ENCODE results near the gene TXLNB.

TXLNB gene

DNA sequence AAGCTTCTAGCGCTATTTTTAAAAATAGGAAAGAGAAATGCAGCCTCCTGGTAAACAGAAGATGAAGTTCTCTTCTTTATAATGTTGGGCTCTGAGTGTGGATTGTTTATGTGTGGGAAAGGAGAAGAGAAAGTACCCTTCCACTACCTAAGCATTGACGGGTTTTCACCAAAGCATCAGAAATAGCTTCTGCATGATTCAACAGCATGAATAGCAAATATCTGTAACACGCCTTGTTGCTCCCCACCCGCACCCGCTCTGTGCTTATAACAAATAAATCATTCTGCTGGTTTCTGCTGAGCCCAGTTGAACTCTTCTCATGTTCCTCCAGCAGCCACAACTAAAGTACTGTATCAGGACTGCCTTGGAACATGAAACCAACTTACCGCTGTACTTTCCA, 20.7 kb downstream of the TXLNB start:
- DNase-seq (ENCODE audit: low read depth) = peak; percentile 19

DNA sequence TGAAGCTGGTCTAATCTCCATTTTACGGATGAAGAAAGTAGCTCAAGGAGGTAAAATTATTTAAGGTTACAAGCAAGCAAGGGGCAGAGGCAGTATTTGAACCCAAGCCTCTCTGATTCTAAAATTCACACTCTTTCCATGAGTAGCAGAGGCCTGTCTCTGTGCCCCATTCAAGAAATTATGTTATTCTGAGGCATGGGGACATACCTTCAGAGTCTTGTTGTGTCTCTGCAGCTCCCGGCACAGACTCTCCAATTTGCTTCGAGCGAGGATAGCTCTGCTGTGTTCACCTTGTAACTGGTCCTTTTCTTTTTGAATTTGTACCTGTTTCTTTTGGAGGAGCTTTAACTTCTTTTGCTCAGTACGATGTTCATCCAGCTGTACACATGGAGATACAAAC, 21.5 kb downstream of the TXLNB start:
- no peak for DNase-seq (ENCODE audit: low read depth)

DNA sequence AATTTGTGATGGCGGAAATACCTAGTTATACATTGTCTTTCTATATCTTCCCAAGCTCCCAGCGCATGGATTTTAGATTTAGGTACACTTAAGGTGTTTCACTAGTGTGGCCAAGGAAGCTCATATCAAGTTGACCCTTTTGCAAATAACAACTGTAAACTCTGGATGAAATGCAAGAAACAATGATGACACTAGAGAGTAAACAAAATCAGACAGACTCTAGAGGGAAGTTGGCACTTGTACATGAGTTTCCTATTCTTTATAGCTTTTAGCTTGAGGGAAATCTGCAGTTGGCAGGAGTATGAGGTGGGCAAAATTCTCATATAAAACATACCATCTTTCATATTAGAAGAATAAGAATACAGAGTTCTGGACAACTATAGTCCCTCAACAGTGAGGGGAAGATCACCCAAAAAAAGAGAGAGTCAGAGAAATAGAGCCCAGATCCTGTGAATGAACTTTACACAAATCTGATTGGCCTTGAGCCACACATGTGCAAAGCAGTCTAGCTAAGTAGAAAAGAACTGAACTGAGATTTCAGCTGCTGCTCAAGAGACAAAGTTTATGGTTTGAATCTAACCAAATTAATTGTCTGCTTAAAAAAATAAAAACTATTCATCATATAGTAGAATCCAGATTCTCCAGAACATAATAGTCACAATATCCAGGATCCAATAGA, 26.1 kb downstream of the TXLNB start:
- no peak for DNase-seq (ENCODE audit: low read depth)

DNA sequence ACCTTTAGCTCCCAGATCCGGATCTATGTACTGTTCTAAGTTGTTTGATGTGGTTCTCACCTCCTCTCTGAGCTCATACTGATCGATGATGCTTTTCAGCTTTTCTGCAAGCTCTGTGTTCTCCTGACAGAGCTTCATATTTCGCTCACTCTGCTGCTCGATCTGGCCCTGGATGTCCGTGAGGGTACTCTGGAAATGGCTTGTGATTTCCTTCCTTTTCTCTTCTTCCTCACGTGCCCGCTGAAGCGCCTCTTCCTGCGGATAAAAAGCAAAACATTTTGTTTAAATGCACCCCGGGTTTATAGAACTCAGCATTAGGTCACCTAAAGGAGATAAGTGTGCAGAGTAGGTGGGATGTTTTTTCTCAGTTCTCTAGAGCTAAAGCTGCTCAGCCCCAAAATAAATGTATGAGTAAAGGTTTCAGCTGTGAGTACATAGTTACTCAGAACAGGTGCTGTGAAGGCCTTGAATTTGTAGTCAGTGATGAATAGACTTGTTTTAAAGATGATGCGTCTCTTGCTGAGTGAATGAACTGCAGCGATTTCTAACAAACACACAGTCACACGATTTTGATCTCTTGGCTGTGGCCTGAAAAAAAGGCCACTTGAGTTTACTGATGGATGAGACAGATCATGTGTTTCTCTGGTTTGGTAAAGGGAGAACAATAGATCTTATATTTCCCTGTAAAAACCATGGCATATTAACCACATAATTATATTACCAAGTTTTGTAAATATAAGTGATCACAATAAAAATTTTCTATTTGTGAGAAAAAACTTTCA, 29.1 kb downstream of the TXLNB start:
- no peak for DNase-seq (ENCODE audit: low read depth)

DNA sequence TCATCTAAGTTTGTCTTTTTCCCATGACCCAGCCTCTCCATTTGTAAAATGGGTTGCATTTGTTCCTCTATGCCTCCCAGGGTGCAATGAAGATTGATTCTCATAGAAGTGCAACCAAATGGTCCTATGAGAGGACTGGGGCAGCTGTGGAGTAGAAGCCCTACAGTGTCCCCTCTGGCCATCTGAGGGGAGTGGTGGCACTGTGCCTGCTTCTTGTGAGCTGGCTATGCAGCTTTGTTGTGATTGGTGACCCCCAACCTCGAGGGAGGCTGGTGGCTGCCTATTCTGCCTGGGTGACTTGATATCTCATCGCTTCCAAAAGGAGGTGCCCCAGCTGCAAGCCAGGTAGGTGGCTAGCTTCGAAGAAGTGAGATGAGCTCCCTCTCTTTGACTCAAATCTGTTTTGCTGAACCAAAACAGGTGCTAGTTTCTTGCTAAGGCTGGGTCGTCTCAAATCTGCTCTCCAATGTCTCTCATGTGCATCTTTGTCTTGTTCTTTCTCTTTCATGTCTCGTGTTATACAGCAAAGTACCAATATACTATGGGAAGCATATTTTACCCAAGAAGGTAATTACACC, 33.9 kb downstream of the TXLNB start:
- DNase-seq (ENCODE audit: low read depth) = no peak

DNA sequence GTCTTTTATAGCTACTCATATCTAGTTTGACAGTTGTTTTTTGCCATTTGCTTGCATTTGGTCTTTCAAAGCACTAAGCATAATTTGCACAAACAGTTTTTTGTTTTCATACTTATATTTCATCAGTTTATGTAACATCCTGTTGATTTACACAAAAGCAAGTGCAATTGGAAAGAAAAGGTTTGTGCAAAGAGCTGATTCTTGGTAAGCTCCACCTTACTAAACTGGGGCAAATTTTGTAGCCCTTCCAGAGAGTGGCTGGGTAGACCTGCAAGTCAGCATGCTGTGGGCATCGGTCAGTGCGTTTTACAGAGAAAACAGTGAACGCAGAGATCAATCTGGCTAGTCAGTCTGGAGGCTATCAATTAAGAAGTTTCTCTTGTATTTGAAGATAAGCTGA, 34.5 kb downstream of the TXLNB start:
- no peak for DNase-seq (ENCODE audit: low read depth)

DNA sequence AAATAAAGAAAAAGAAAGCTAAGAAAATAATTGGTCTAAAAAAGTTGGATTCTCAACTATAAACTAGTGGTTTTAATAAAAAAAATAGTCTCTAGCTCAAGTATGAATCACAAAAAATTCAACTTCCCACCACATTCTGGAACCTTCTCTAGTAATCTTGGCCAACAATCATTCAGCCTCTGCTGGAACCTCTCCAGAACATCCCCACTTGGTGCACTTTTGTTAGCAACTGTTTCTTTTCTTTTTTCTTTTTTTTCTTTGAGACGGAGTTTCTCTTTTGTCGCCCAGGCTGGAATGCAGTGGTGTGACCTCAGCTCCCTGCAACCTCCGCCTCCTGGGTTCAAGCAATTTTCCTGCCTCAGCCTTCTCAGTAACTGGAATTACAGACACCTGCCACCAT, 35.7 kb downstream of the TXLNB start:
- DNase-seq (ENCODE audit: low read depth) = peak; percentile 88

DNA sequence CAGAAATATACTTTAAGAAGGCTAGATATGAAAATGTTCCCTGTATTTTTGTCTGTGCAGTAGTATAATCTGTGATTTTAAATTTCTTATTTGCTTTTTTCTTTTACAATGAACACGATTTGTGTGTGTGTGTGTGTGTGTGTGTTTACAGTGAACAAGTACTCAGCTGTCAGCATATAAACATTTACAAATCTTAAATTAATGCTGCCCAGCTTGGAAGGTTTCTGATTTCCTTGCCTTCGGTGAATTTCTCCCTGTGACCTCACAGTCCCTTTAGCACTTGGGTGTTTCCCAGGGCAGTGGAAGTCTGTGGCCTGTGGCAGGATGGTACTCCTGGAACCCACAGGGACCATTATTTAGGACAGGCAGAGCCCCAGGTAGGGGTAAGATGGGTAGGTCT, 37.6 kb downstream of the TXLNB start:
- DNase-seq (ENCODE audit: low read depth) = no peak

DNA sequence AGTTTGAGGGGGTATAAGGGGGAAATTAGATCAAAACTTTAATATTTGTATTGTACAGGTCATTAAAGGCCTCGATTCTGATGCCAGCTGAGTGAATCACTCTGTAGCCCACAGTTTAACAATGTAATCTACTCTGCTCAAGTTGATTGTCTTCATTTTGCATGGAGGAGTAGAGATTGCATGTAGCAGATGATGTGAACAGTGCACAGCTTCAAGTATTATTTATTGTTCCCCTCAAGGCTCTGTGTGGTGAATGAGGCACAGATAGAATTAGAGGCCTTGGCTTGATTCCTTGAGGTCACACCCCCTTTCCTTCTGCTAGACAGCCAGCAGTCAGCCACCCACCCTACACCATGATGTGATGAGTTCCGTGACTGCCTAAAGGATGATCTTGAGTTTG, 38.1 kb downstream of the TXLNB start:
- DNase-seq (ENCODE audit: low read depth) = peak; percentile 32

DNA sequence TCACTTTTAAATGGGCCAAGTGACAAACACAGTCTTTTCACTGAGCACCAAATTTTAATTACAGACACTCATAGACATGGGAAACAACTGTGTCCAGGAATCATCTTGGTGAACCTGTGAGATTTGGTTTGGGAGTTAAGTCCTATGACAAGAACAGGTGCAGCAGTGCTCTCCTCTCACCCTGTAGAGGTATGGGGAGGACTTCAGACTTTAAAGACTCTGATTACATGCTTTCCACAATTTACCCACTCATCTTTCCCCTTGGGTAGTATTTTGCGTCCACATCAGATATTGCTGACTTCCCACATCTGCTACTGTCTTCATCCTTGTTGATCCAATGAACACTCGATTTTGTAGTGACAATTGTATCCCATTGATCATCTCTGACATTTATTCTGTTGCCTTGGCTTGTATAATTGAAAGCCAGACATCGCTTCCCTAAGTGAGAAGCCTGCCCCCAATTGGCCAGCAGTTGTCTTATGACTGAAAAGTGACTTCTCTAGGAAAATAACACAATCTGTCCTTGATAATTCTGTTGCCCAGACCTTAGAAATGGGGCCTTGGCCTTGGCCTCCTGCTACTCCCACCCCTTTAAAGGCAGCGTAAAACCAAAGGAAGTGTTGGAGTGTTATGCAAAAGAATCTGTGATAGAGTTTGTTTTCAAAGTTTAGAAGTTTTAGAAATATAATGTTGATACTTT, 40.0 kb downstream of the TXLNB start:
- DNase-seq (ENCODE audit: low read depth) = no peak

DNA sequence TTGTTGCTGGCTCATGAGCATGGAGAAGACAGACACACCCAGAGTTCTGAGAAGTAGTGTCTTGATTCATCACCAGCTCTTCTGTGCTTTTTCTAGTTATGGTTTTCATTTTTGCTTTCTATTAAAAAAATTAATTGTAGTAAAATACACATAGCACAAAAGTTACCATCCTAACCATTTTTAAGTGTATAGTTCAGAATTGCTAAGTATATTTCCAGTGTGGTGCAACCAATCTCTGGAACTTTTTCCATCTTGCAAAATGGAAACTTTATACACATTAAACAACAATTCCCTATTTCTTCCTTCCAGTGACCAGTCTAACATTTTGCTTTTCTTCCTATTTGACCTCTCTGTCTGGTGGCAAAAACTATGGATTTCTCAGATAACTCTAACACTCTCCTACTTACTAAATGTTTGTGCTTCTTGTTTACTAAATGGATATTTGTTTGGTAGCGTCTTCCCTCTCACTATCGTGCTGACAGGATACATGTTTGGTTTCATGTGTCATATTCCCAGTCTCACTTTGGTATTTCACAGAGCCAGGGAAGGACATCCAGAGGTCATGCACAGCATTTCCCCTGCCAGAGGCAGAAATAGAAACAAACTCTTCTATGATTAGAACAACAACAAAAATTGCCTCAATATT, 40.6 kb downstream of the TXLNB start:
- no peak for DNase-seq (ENCODE audit: low read depth)

DNA sequence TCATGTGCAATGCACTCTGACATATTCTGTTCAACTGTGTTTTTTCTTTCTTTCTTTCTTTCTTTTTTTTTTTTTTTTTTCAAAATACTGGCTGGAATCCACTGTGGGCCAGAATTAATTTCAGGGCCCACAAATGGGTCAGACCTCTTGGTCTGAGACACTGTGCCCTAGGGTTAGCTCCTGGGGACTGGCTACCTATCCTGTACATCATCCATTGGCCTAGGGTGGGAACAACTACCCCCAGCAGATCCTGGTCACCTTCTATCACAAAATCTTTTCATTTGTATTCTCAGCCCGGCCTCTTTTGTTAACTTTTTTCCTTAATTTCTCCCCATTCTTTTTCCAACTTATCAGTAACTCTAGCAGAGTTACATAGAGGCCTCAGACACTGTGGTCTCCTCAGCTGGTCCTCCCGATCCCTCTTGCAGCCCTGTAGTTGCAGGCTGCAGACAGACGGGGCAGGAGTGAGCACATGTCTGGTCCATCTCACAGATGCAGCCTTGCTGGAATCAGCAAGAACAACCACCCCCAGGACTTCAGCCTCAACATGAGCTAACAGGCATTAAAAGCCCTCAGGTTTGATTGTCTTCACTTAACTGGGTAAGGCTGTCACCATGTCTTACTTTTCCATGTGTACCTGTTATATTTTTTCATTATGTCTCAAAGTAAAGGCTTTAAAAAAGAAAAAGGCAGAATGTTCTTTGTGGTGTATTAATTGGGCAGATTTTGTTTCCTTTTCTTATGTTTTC, 41.3 kb downstream of the TXLNB start:
- DNase-seq (ENCODE audit: low read depth) = peak; percentile 60

DNA sequence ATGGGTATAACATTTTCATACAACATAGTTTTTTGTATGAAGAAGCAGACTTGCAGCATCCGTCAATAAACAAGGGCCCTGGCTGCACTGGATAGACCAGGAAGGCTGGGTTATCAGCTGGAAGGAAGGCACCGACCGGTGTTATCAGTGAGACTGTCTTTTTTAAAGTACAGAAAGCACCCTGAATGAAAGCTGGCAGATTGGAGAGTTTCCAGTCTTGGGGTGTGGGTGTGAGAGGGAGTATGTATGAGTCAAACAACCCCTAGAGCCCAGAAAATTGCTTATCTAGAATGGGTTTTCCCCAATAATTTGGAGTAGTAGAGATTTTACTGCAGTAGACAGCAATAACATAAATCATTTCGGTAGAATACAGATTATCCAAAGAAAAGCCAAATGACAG, 42.4 kb downstream of the TXLNB start:
- no peak for DNase-seq (ENCODE audit: low read depth)

DNA sequence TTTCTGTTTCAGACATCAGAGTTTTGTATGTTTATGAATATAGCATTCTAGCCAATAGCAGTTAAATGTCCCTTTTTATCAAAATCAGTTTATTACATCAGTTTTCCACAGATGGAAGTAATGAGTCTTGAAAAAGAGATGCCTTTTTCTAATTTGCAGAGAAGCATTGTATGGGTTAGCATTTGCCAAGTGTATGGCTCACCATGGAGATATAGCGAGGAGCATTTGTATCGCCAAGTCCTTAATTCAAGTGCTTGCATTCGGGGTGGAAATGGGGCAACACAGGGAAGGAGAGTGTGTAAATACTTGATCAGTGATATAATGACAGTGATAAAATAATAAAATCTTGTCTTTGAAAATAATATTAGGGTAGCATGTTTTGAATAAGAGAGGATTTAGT, 42.9 kb downstream of the TXLNB start:
- no peak for DNase-seq (ENCODE audit: low read depth)

DNA sequence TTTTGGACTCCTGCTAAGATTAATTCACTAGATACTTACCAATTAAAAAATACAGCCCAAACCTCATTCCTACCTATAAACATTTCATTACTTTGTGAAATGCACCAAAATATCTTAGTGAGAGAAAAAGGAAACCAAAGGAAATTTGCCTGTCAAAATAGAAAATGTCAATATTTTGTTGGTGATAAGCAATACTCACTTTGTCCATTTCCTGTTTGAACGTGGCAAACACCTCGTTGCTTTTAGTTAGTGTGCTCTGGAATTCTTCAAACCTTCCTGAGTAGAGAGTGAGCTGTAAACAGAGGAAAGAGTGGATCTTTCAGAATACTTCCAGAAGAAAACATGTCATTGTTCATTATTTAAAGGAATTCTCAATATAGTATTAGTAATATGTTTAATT, 44.2 kb downstream of the TXLNB start:
- DNase-seq (ENCODE audit: low read depth) = no peak

DNA sequence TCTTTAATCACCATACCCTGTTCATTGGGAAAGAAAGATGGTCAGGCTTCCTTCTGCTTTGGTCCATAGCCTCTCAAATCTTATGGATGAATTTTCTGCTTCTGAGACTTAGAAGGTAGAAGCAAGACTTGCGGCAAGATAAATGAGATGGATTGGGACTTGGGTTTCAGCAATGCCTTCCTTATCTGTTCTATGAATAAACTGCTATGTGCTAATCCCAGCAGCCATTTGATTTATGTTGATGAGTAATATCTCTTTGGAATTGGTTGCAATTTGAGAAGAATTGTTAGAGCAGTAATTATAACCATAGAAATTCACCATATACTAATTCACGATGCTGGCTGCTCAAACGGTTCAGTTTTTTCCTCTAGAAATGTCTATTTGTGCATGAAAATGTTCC, 48.3 kb downstream of the TXLNB start:
- peak; percentile 15 for DNase-seq (ENCODE audit: low read depth)

DNA sequence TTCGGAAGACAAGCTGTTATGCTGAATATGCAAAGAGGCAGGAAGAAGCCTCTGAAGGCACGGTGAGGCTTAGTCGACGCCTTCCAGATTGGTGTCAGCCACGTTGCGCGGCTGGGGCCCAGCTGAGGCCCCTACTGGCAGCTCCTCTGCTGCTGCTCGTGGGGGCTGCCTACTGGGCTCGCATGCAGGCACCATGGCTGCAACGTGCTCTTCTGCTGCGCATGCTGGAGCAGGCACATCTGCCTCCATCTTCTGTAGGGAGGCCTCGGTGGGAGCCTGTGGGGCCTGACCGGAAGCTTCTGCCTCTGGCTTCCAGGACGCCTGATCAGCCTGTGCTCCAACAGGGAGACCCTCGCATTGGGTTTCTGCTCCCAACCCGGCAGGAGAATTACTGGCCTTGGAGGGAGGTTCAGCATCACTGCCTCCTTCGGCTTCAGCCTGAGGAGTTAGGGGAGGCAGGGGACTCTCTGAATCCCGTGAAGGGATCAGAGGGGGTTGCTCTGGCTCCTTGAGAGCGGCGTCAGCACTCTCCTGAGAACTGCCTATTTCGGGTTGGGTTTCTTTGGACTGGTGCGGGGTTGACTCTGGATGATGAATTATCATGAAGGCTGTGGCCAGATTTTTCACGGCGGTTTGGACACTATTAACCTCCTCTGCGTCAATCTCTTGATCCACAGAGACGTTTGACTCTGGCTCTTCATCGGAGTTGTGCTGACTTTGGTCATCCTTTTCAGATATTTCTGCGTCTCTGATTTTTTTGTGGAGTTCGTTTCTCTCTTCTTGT, 49.1 kb downstream of the TXLNB start:
- no peak for DNase-seq (ENCODE audit: low read depth)

DNA sequence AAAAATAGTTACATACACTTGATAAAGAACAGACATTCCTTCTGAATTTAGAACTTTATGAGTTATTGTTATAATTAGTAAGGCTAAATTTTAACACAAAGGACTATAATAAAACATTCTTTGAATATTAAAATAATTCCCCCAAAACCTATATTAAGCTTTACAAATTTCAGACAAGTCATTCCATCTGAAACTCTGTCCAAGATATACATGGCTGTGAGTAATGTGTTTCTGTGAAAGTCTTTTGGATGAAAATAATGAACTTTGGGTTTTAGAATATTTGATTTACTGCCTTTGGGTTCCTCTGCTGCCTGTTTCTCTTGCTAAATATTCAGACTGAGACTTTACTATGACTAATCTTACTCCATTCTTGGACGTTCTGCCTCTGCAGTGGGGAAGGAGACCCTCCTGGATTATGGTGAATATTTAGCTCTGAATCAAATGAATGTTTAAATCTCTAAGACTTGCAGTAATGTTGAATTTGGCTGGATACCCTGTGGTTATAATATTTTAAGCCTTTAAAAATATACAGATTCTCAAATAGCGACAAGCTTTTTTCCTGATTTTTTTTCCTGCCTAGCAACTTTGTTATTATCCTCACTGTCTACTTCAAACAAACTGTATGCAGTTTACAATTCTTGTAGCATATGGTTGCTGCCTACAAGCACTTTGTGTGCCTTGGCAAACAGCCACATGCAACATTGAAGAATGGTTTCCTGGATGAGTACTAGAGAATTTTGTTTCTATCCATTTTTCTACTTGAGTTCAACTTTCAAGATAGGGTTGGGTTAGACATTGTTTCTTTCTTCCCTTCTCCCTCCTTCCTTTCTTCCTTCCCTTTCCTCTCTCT, 51.4 kb downstream of the TXLNB start:
- peak; percentile 88 for DNase-seq (ENCODE audit: low read depth)

DNA sequence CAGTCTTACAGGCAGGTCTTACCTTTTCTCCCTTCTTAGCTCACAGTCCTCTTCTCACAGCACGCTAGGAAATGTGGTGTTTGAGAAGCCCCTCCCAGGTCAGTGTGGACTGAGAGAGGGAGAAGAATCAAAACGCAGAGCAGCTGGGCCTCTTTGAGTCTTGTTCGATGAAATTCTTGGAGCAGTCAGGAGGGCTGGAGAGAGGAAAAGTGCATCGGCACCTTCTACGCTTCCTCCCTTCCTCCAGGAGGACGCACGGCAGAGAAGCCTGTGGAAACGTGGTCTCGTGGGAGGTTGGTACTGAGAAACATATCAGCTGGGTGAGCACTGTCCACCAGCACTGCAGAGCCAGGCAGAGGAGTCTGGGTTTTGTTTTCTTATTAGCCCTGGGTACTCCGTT, 52.7 kb downstream of the TXLNB start:
- peak; percentile 10 for DNase-seq (ENCODE audit: low read depth)

DNA sequence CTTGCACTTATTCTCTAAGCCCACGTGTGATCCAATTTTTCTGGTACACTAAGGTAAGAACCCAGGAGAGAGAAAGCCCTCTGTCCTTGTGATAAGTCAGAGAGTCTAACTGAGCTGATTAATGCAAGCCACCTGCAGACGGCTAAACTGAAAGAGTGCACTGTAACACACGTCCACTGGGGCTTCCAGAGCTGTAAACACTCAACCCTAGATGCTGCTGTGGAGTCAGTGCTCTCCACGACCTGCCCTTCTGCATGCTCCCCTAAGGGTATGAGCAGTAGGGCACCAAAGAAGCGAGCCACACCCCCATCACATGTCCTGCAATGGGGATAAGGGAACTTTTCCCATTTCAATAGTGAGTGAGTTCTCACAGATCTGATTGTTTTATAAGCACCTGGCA, 55.7 kb downstream of the TXLNB start:
- no peak for DNase-seq (ENCODE audit: low read depth)
